HG03469 (cell line): ENCODE measurements around the gene AIP.

ENCODE experiments used
- ATAC-seq: cut with Tn5 transposase; IDR thresholded peaks from one replicate; pipeline ENCODE4 v1.9.1; 2021; ENCODE audit warnings: mild to moderate bottlenecking, moderate library complexity, moderate number of reproducible peaks; ENCODE audit not compliant: unreplicated experiment

The AIP gene

GRCh38 chr11:67482827-67483798 lies at the start of gene AIP:
AIP (plus strand) TSS chr11:67483026; CDS start chr11:67483159, 133 bp downstream.
- peak; percentile 37 for ATAC-seq

GRCh38 chr11:67433536-67434394 lies 49.1 kb upstream of the AIP start:
- no peak for ATAC-seq

GRCh38 chr11:67434395-67434881 lies 48.4 kb upstream of the AIP start:
- ATAC-seq: no peak

- ATAC-seq: no peak
These were observed 47.6 kb upstream of the AIP start for GRCh38 chr11:67435031-67435726.

GRCh38 chr11:67435727-67436458 lies 46.9 kb upstream of the AIP start:
- no peak for ATAC-seq

GRCh38 chr11:67436459-67437081 lies 46.3 kb upstream of the AIP start:
- no peak for ATAC-seq

GRCh38 chr11:67437082-67437808 lies 45.6 kb upstream of the AIP start, which contains the start of gene PTPRCAP:
PTPRCAP (minus strand) TSS chr11:67437682; CDS start chr11:67437619, 63 bp downstream.
- no peak for ATAC-seq

- no peak for ATAC-seq
These were observed 45.0 kb upstream of the AIP start for GRCh38 chr11:67437809-67438157.

GRCh38 chr11:67438158-67438902 lies 44.5 kb upstream of the AIP start:
- ATAC-seq: no peak

- no peak for ATAC-seq
These were observed 43.3 kb upstream of the AIP start for GRCh38 chr11:67439321-67440228.

GRCh38 chr11:67440229-67441097 lies 42.4 kb upstream of the AIP start:
- no peak for ATAC-seq

GRCh38 chr11:67441098-67441563 lies 41.7 kb upstream of the AIP start:
- ATAC-seq: no peak

- ATAC-seq: no peak
These were observed 41.0 kb upstream of the AIP start for GRCh38 chr11:67441731-67442351.

- no peak for ATAC-seq
These were observed 40.1 kb upstream of the AIP start for GRCh38 chr11:67442504-67443404.

GRCh38 chr11:67445515-67445914 lies 37.3 kb upstream of the AIP start:
- no peak for ATAC-seq
